HG03439 (cell line): ENCODE results near the gene PIP4K2A.

Experiments used
- ATAC-seq: cut with Tn5 transposase; IDR thresholded peaks from one replicate; pipeline ENCODE4 v1.9.1; 2021; ENCODE audit warnings: mild to moderate bottlenecking, moderate library complexity; ENCODE audit not compliant: unreplicated experiment

The PIP4K2A gene

DNA sequence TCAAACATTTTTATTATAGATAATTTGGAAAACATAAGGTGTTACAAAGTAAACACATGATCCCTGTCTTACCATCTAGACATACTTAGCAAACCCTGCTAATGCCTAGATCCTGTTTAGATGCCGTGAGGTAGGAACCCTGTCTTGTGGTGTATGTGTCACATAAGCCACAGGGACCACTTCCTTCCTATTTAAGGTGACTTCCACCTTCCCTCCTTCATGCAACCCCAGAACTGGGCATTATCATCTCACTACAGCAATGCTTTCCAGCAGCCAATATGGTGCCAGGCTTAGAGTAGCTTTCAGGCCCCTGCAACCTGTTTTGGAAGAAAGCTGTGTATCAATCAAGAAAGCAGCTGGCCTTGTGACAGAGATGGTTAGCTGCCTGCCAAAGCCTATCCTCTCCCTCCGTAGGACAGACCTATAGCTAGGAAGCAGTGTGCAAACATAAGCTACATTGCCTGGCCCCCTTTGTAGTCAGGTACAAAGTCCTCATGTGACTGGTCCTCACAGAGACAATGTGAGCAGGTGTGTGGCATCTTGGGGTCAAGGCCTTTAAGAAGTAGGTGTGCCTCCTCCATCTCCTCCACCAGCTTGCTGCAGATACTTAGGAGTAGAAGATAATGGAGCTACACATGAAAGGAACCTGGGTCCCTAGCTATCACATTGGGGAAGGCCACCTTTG lies 222.3 kb downstream of the PIP4K2A start:
- ATAC-seq = no peak

DNA sequence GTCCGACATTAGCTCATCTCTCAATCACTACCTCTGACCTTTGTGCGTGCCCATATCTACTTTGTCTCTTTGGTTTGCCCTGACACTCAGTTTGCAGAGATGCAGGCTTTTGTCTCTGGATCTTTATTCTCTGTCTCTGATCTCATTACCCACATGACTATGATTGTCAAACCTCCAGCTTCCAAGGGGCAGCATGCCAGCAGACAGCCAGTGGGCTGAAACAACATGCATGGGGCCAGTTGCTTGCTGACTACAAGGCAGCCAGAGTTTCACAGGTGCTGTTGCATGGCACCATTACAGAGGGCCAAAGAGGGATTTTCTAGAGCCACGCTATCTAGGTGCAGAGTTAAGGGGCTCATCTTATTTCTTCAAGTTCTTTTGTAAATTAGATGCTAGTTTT lies 222.9 kb downstream of the PIP4K2A start:
- ATAC-seq = no peak

- ATAC-seq = no peak
Measured at GRCh38 chr10:22489975-22490374, 224.4 kb downstream of the PIP4K2A start.

GRCh38 chr10:22489467-22489866 lies 224.9 kb downstream of the PIP4K2A start:
- ATAC-seq = no peak

GRCh38 chr10:22486431-22486830 lies 227.9 kb downstream of the PIP4K2A start:
- ATAC-seq = no peak
